HEK293 (cell line): ENCODE data around the gene VDR.

Experiments
- KLF9 ChIP-seq: fragments of 450-650 bp; formaldehyde crosslinking; IDR thresholded peaks from 2 replicates; pipeline ENCODE4 v1.5.1; 2016; ENCODE audit warnings: missing biosample characterization, missing genetic modification characterization, low read depth
- OVOL3 ChIP-seq: fragments of 450-650 bp; formaldehyde crosslinking; IDR thresholded peaks from 2 replicates; pipeline ENCODE4 v1.5.1; 2016; ENCODE audit warnings: missing biosample characterization, missing genetic modification characterization
- RBAK ChIP-seq: fragments of 450-650 bp; formaldehyde crosslinking; IDR thresholded peaks from 2 replicates; pipeline ENCODE4 v1.5.1; 2016; ENCODE audit warnings: missing biosample characterization, missing genetic modification characterization
- SCRT2 ChIP-seq: fragments of 450-650 bp; formaldehyde crosslinking; IDR thresholded peaks from 2 replicates; pipeline ENCODE4 v1.5.1; 2016; ENCODE audit warnings: missing biosample characterization, missing genetic modification characterization
- SP7 ChIP-seq: fragments of 450-650 bp; formaldehyde crosslinking; IDR thresholded peaks from 2 replicates; pipeline ENCODE4 v1.5.1; 2016; ENCODE audit warnings: missing biosample characterization, missing genetic modification characterization
- ZBTB17 ChIP-seq: fragments of 450-650 bp; formaldehyde crosslinking; IDR thresholded peaks from 2 replicates; pipeline ENCODE4 v1.5.1; 2016; ENCODE audit warnings: missing biosample characterization, missing genetic modification characterization
- ZBTB48 ChIP-seq: fragments of 450-650 bp; formaldehyde crosslinking; IDR thresholded peaks from 2 replicates; pipeline ENCODE4 v1.5.1; 2016; ENCODE audit warnings: missing biosample characterization, missing genetic modification characterization
- ZNF155 ChIP-seq: fragments of 450-650 bp; formaldehyde crosslinking; IDR thresholded peaks from 2 replicates; pipeline ENCODE4 v1.5.1; 2016; ENCODE audit warnings: missing biosample characterization, missing genetic modification characterization
- ZNF23 ChIP-seq: fragments of 450-650 bp; formaldehyde crosslinking; IDR thresholded peaks from 2 replicates; pipeline ENCODE4 v1.5.1; 2016; ENCODE audit warnings: missing biosample characterization, missing genetic modification characterization, borderline replicate concordance
- ZNF24 ChIP-seq: fragments of 450-650 bp; formaldehyde crosslinking; IDR thresholded peaks from 2 replicates; pipeline ENCODE4 v1.5.1; 2016; ENCODE audit warnings: missing biosample characterization, missing genetic modification characterization
- ZNF626 ChIP-seq: fragments of 450-650 bp; sonication (Bioruptor Pico); formaldehyde crosslinking; IDR thresholded peaks from 2 replicates; pipeline ENCODE4 v1.5.1; 2018; ENCODE audit warnings: missing biosample characterization, missing genetic modification characterization, inconsistent platforms
- ZNF654 ChIP-seq: fragments of 450-650 bp; formaldehyde crosslinking; IDR thresholded peaks from 2 replicates; pipeline ENCODE4 v1.5.1; 2016; ENCODE audit warnings: low read depth, missing biosample characterization, missing genetic modification characterization
- ZNF777 ChIP-seq: fragments of 450-650 bp; formaldehyde crosslinking; IDR thresholded peaks from 2 replicates; pipeline ENCODE4 v1.5.1; 2017; ENCODE audit warnings: missing biosample characterization, missing genetic modification characterization, borderline replicate concordance
- ZSCAN16 ChIP-seq: fragments of 450-650 bp; formaldehyde crosslinking; IDR thresholded peaks from 2 replicates; pipeline ENCODE4 v1.5.1; 2016; ENCODE audit warnings: missing biosample characterization, missing genetic modification characterization
- TF ChIP-seq, protein P1 (sequence below): fragments of 450-650 bp; formaldehyde crosslinking; IDR thresholded peaks from 2 replicates; pipeline ENCODE4 v1.5.1; 2017; ENCODE audit warnings: missing biosample characterization, missing genetic modification characterization
- TF ChIP-seq, protein P2 (sequence below): fragments of 450-650 bp; formaldehyde crosslinking; conservative IDR thresholded peaks from 2 replicates; pipeline ENCODE4 v1.5.1; 2016; ENCODE audit warnings: low read depth, missing biosample characterization, missing genetic modification characterization
- TF ChIP-seq, protein P3 (sequence below): fragments of 450-650 bp; formaldehyde crosslinking; IDR thresholded peaks from 2 replicates; pipeline ENCODE4 v1.5.1; 2016; ENCODE audit warnings: missing biosample characterization, missing genetic modification characterization
- TF ChIP-seq, protein P4 (sequence below): fragments of 450-650 bp; formaldehyde crosslinking; IDR thresholded peaks from 2 replicates; pipeline ENCODE4 v1.5.1; 2016; ENCODE audit warnings: missing biosample characterization, missing genetic modification characterization
- TF ChIP-seq, protein P5 (sequence below): fragments of 450-650 bp; formaldehyde crosslinking; IDR thresholded peaks from 2 replicates; pipeline ENCODE4 v1.5.1; 2016; ENCODE audit warnings: missing biosample characterization, missing genetic modification characterization

Gene VDR

DNA sequence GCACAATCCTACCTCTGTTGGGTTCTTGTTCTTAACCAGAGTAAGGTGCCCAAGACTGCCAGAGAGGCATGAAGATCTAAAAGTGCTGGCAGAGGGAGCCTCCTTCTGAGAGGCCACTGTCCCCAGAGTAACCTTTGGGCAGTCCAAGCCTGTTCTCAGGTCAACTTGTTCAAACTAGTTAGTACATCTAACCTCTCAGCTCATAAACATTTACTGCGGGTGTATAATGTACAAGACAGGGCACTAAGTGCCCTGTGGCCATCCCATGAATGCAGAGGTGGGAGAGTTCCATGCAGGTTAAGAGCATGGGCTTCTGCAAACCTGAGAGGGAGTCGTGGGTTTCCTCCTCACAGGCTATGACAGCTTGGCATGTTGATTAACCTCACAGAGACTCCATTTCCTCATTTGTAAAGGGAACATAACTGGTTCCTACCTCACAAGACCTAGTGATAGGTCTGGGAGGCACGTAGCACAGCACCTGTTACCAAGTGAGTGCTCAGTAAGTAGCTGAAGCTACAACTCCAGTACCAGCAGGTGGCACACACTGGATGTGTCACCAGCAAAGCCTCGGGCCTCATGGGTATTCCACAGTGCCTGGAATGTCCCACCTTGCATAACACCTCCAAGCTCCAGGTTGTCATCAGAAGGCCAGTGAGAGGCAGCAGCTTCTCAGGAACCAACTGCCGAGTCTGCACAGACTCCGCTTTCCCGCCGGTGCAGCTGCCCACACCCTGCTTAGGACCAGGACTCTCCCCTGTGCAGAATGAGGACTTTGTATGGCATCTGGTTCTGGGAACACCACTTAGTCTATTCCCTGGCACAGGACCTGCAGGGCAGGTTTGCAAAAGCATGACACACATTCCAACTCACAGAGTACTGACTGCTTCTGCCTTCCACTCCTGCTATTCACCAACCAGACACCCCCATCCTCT, 4.4 kb downstream of the VDR start (continued):
- TF ChIP-seq ZNF777, result no peak
- TF ChIP-seq, protein P1, sequence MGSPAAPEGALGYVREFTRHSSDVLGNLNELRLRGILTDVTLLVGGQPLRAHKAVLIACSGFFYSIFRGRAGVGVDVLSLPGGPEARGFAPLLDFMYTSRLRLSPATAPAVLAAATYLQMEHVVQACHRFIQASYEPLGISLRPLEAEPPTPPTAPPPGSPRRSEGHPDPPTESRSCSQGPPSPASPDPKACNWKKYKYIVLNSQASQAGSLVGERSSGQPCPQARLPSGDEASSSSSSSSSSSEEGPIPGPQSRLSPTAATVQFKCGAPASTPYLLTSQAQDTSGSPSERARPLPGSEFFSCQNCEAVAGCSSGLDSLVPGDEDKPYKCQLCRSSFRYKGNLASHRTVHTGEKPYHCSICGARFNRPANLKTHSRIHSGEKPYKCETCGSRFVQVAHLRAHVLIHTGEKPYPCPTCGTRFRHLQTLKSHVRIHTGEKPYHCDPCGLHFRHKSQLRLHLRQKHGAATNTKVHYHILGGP, result no peak
- no peak for TF ChIP-seq KLF9 (tag by site-specific recombination)
- TF ChIP-seq SCRT2 (tag by site-specific recombination), result peak; percentile 69
- TF ChIP-seq SP7 (tag by site-specific recombination), result no peak
- peak; percentile 29; the same call in 1 of the 2 replicates for TF ChIP-seq ZNF654
- TF ChIP-seq ZBTB48, result no peak
- TF ChIP-seq ZNF23, result no peak
- no peak for TF ChIP-seq ZNF155
- TF ChIP-seq ZNF626 (tag by site-specific recombination), result no peak
- no peak for TF ChIP-seq ZSCAN16 (tag by site-specific recombination)
- TF ChIP-seq, protein P2, sequence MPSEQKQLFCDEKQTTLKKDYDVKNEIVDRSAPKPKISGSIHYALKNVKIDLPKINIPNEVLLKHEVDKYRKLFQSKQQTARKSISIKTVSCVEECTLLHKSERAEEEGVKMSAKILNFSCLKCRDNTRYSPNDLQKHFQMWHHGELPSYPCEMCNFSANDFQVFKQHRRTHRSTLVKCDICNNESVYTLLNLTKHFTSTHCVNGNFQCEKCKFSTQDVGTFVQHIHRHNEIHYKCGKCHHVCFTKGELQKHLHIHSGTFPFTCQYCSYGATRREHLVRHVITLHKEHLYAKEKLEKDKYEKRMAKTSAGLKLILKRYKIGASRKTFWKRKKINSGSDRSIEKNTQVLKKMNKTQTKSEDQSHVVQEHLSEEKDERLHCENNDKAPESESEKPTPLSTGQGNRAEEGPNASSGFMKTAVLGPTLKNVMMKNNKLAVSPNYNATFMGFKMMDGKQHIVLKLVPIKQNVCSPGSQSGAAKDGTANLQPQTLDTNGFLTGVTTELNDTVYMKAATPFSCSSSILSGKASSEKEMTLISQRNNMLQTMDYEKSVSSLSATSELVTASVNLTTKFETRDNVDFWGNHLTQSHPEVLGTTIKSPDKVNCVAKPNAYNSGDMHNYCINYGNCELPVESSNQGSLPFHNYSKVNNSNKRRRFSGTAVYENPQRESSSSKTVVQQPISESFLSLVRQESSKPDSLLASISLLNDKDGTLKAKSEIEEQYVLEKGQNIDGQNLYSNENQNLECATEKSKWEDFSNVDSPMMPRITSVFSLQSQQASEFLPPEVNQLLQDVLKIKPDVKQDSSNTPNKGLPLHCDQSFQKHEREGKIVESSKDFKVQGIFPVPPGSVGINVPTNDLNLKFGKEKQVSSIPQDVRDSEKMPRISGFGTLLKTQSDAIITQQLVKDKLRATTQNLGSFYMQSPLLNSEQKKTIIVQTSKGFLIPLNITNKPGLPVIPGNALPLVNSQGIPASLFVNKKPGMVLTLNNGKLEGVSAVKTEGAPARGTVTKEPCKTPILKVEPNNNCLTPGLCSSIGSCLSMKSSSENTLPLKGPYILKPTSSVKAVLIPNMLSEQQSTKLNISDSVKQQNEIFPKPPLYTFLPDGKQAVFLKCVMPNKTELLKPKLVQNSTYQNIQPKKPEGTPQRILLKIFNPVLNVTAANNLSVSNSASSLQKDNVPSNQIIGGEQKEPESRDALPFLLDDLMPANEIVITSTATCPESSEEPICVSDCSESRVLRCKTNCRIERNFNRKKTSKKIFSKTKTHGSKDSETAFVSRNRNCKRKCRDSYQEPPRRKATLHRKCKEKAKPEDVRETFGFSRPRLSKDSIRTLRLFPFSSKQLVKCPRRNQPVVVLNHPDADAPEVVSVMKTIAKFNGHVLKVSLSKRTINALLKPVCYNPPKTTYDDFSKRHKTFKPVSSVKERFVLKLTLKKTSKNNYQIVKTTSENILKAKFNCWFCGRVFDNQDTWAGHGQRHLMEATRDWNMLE, result no peak
- TF ChIP-seq ZNF24 (tag by site-specific recombination), result no peak
- TF ChIP-seq OVOL3 (tag by site-specific recombination), result no peak
- no peak for TF ChIP-seq RBAK (tag by site-specific recombination)
- TF ChIP-seq, protein P3, sequence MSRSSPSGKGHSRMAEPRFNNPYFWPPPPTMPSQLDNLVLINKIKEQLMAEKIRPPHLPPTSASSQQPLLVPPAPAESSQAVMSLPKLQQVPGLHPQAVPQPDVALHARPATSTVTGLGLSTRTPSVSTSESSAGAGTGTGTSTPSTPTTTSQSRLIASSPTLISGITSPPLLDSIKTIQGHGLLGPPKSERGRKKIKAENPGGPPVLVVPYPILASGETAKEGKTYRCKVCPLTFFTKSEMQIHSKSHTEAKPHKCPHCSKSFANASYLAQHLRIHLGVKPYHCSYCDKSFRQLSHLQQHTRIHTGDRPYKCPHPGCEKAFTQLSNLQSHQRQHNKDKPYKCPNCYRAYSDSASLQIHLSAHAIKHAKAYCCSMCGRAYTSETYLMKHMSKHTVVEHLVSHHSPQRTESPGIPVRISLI, result no peak
- TF ChIP-seq, protein P4, sequence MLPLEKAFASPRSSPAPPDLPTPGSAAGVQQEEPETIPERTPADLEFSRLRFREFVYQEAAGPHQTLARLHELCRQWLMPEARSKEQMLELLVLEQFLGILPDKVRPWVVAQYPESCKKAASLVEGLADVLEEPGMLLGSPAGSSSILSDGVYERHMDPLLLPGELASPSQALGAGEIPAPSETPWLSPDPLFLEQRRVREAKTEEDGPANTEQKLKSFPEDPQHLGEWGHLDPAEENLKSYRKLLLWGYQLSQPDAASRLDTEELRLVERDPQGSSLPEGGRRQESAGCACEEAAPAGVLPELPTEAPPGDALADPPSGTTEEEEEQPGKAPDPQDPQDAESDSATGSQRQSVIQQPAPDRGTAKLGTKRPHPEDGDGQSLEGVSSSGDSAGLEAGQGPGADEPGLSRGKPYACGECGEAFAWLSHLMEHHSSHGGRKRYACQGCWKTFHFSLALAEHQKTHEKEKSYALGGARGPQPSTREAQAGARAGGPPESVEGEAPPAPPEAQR (tag by site-specific recombination), result no peak
- TF ChIP-seq ZBTB17, result no peak
- TF ChIP-seq, protein P5, sequence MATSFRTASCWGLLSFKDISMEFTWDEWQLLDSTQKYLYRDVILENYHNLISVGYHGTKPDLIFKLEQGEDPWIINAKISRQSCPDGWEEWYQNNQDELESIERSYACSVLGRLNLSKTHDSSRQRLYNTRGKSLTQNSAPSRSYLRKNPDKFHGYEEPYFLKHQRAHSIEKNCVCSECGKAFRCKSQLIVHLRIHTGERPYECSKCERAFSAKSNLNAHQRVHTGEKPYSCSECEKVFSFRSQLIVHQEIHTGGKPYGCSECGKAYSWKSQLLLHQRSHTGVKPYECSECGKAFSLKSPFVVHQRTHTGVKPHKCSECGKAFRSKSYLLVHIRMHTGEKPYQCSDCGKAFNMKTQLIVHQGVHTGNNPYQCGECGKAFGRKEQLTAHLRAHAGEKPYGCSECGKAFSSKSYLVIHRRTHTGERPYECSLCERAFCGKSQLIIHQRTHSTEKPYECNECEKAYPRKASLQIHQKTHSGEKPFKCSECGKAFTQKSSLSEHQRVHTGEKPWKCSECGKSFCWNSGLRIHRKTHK (tag by site-specific recombination), result no peak
